ENCODE results near the gene NISCH. TPM values are rescaled to one million over a fixed set of nuclear protein-coding genes. Genes with fewer than 3 reads are reported as not detected.

The NISCH gene
- total and polyA plus RNA-seq, 2 of the 8 experiments (the other 6 are each of a cell fraction or from before 2014, with no cell fraction given): 71.2 to 71.9 TPM

GRCh38 chr3:52472239-52473000, 17.0 kb downstream of the NISCH start:
- Histone ChIP-seq H4K8ac (ENCODE audit: extremely low read depth, insufficient read depth, low read length) (no peak overlapping the region), H2AK5ac (ENCODE audit: low read depth, low read length) (no peak overlapping the region), H4K5ac (ENCODE audit: insufficient read length, low read depth, low read length) (no peak overlapping the region), H2BK5ac (ENCODE audit: low read depth, low read length) (no peak overlapping the region), H2AFZ (ENCODE audit: low read length) (no peak overlapping the region), H3K56ac (replicated peaks; ENCODE audit: insufficient read length, low read depth, low read length) (no peak overlapping the region), H3K4me3 (ENCODE audit: extremely low read depth in 1 of 4, insufficient read depth in 2 of 4, low read depth in 3 of 4, low read length in 4 of 4) (no peak overlapping the region), H2BK12ac (ENCODE audit: low read depth, low read length) (no peak overlapping the region), H2BK120ac (replicated peaks; ENCODE audit: low read depth, low read length) (no peak overlapping the region), H3K36me3 (ENCODE audit: control insufficient read depth in 2 of 4, insufficient read depth in 4 of 4, low read length in 3 of 4) (peaks cover 28 to 55% (median 44%) of the 10 kb centered on the region in 4 experiments), H4K91ac (replicated peaks; ENCODE audit: insufficient read length, low read length) (no peak overlapping the region), H3K4me2 (ENCODE audit: insufficient read depth in 1 of 2, low read depth in 2 of 2, low read length in 2 of 2) (no peak overlapping the region), H3K14ac (ENCODE audit: insufficient read length) (no peak overlapping the region), H2BK20ac (ENCODE audit: low read length) (no peak overlapping the region), H2BK15ac (ENCODE audit: low read length) (no peak overlapping the region), H3K23me2 (ENCODE audit: low read depth, low read length) (no peaks in the 10 kb centered on the region), H3K9ac (replicated peaks in 1 of 4; ENCODE audit: extremely low read depth in 1 of 4, low read depth in 3 of 4, low read length in 3 of 4) (no peak overlapping the region), H3K27ac (ENCODE audit: low read depth, low read length) (no peak overlapping the region), H3K4ac (replicated peaks; ENCODE audit: insufficient read length, low read depth, low read length) (no peak overlapping the region), H3K4me1 (replicated peaks in 1 of 4; ENCODE audit: control insufficient read depth in 3 of 4, insufficient read depth in 4 of 4, low read length in 3 of 4) (no peaks in the 10 kb centered on the region; a peak in 3 of 7 replicates), H3K27me3 (replicated peaks in 1 of 4; ENCODE audit: control insufficient read depth in 3 of 4, extremely low read depth in 1 of 4, insufficient read depth in 3 of 4, low read length in 3 of 4) (no peaks in the 10 kb centered on the region; a peak in 1 of 7 replicates), H3K79me2 (ENCODE audit: control insufficient read depth in 1 of 2, insufficient read depth in 2 of 2, low read length in 2 of 2) (peaks cover 0 to 2% of the 10 kb centered on the region in 2 experiments; a peak in 1 of 4 replicates), H4K20me1 (replicated peaks in 1 of 2; ENCODE audit: control insufficient read depth in 1 of 2, insufficient read depth in 2 of 2, low read length in 2 of 2) (peaks cover 2 to 22% of the 10 kb centered on the region in 2 experiments), H3K18ac (ENCODE audit: extremely low read depth, low read length) (no peak overlapping the region), H3K79me1 (ENCODE audit: low read depth, low read length) (peaks cover 9% of the 10 kb centered on the region), H3K23ac (ENCODE audit: insufficient read length) (no peak overlapping the region), H3K9me3 (ENCODE audit: insufficient read depth in 2 of 2, low read depth in 1 of 2, low read length in 1 of 2) (no peaks in the 10 kb centered on the region)
- FAIRE-seq (no peak), DNase-seq (ENCODE audit: low read depth in 1 of 2, low spot score in 2 of 2) (no peak)
- WGBS, 2 experiments (ENCODE audit: extremely low coverage in 1 of 2, insufficient coverage in 1 of 2, insufficient read length in 1 of 2, insufficient replicate concordance in 2 of 2, low coverage in 1 of 2, low lambda C conversion rate in 2 of 2, missing lambda C conversion rate in 1 of 2): 84% methylated on average over 14 of the region's 14 CpGs; no CpG with 5 or more reads in 1 of the 2 experiments
- CTCF ChIA-PET (ENCODE audit: partially characterized antibody): interaction anchor here (0.8 to 8.1 kb wide), 22 partner anchors 8 to 408 kb away, joined by 3 to 79 read pairs (median 6); partner anchors contain the start of genes NISCH, SEMA3G, STAB1 and UQCC5
- POLR2A ChIA-PET (ENCODE audit: partially characterized antibody): interaction anchor here (0.6 to 1.6 kb wide), 2 partner anchors 15 to 241 kb away, joined by 3 to 7 read pairs; no protein-coding TSS in a partner anchor
- TF ChIP-seq, protein P1, sequence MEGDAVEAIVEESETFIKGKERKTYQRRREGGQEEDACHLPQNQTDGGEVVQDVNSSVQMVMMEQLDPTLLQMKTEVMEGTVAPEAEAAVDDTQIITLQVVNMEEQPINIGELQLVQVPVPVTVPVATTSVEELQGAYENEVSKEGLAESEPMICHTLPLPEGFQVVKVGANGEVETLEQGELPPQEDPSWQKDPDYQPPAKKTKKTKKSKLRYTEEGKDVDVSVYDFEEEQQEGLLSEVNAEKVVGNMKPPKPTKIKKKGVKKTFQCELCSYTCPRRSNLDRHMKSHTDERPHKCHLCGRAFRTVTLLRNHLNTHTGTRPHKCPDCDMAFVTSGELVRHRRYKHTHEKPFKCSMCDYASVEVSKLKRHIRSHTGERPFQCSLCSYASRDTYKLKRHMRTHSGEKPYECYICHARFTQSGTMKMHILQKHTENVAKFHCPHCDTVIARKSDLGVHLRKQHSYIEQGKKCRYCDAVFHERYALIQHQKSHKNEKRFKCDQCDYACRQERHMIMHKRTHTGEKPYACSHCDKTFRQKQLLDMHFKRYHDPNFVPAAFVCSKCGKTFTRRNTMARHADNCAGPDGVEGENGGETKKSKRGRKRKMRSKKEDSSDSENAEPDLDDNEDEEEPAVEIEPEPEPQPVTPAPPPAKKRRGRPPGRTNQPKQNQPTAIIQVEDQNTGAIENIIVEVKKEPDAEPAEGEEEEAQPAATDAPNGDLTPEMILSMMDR (IDR thresholded peaks at IDR 0.05; ENCODE audit: control extremely low read depth in 1 of 3, insufficient read depth in 1 of 3, low read depth in 1 of 3, low read length in 3 of 3): no peak
- TF ChIP-seq SP2 (IDR thresholded peaks at IDR 0.05; ENCODE audit: low read length) (no peak), TCF12 (IDR thresholded peaks at IDR 0.05; ENCODE audit: low read depth, low read length) (no peak)

Measured in H1 (cell line).